HPDE6-E6E7 (cell line): ENCODE measurements around the gene PPP4R3B.

ENCODE experiments used
- DNase-seq: peaks from one replicate; pipeline ENCODE4 v3.0.0; 2011; ENCODE audit warnings: missing footprints; ENCODE audit errors: extremely low spot score

PPP4R3B gene

DNA sequence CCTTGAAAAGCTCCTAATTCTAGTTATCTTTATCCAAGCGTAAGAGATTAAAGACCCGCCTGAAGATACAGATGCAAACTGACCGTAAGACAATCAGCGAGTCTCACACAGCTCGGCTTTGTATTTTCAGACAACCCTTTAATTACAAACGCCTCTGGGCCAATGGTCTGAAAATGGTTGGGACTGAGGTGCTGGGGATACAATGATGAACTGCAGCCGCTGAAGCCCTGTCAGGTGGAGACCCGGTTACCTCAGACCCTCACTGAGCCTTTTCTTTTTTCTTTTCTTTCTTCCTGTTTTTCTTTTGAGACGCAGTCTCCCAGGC, 98.6 kb downstream of the PPP4R3B start:
- no peak for DNase-seq

DNA sequence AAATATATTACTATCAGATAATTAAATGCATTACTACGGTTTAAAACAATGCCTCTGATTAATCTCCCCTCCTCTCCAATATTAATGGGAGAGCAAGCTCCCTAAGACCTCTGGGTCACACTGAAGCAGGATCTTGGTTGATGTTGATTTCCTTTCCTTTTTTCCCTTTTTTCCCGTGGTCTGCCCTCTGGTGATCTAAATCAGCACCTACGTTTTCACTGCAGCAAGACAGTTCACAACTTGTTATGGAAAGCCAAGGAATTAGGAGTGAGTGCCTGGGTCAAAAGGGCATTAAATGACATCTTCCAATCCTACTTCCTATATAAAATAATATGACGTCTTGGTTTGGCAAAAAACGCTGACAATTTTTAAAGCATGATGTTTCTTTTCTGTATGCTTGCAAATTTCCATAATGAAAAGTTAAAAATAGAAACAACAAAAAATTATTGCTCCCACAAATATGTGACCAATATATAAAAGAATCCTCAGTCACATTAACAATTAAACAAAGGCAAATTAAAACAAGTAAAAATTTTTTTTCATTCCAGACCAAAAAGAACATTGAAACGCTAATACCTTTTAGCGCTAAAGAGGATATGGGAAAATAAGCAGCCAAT, 105.8 kb downstream of the PPP4R3B start:
- DNase-seq, result peak; percentile 29

- DNase-seq, result no peak
Observed at GRCh38 chr2:55502590-55503141, 114.8 kb downstream of the PPP4R3B start.

- DNase-seq, result peak; percentile 36
Observed at GRCh38 chr2:55500025-55500424, 117.4 kb downstream of the PPP4R3B start.

- no peak for DNase-seq
Observed at GRCh38 chr2:55498582-55498981, 118.8 kb downstream of the PPP4R3B start.
